HEK293 (cell line): Measurements from ENCODE around the gene DMAC2L.
"Not testable (repeated sequence)": the region's sequence is repeated elsewhere in the genome, so short reads cannot be mapped to it uniquely, and the experiment has no call there.

ENCODE experiments used
- CTCF ChIA-PET: fragments of 350-600 bp; formaldehyde crosslinking; extraction: SDS; loops from one replicate; lab custom pipeline; 2021; ENCODE audit warnings: antibody characterized with exemption; lab: Yijun Ruan, JAX
- POLR2A ChIA-PET: fragments of 300-600 bp; formaldehyde crosslinking; extraction: SDS; loops from one replicate; lab custom pipeline; 2020; ENCODE audit warnings: antibody characterized with exemption, inconsistent platforms; lab: Yijun Ruan, JAX
- H3K27ac ChIP-seq: fragments of 200-500 bp; sonication (Bioruptor generic); 2 replicates; pipeline ENCODE4 v1.5.1; 2014; ENCODE audit warnings: low read depth, low read length, control low read depth, inconsistent platforms; ENCODE audit errors: extremely low read depth
- H3K36me3 ChIP-seq, 2 experiments: fragments of 200-500 bp in 1 of 2; sonication (Bioruptor generic) in 1 of 2; 1 replicate in 1 of 2; 2 replicates in 1 of 2; pipeline ENCODE4 v1.5.1; 2014 to 2017; ENCODE audit warnings: inconsistent platforms in 2 of 2, low read length in 2 of 2; ENCODE audit not compliant: control insufficient read depth in 2 of 2, insufficient read depth in 1 of 2
- H3K4me1 ChIP-seq: fragments of 200-500 bp; sonication (Bioruptor generic); 2 replicates; pipeline ENCODE4 v1.5.1; 2014; ENCODE audit warnings: mild to moderate bottlenecking, low read length, inconsistent platforms; ENCODE audit not compliant: control insufficient read depth, insufficient read depth
- H3K4me3 ChIP-seq: 2 replicates; pipeline ENCODE4 v1.5.1; 2011; ENCODE audit warnings: low read depth, mild to moderate bottlenecking, control low read depth, low read length, moderate library complexity
- H3K9me3 ChIP-seq: fragments of 200-500 bp; sonication (Bioruptor generic); 2 replicates; pipeline ENCODE4 v1.5.1; 2014; ENCODE audit warnings: low read depth, low read length, inconsistent platforms; ENCODE audit not compliant: control insufficient read depth, insufficient read depth
- GLIS2 ChIP-seq: fragments of 450-650 bp; formaldehyde crosslinking; IDR thresholded peaks from 2 replicates; pipeline ENCODE4 v1.5.1; 2016; ENCODE audit warnings: missing biosample characterization, missing genetic modification characterization
- HOXC10 ChIP-seq: sonication (generic); formaldehyde crosslinking; IDR thresholded peaks from 2 replicates; pipeline ENCODE4 v1.8.1; 2023; ENCODE audit warnings: mild to moderate bottlenecking, missing genetic modification reagents
- KLF1 ChIP-seq: fragments of 450-650 bp; formaldehyde crosslinking; IDR thresholded peaks from 2 replicates; pipeline ENCODE4 v1.5.1; 2016; ENCODE audit warnings: missing biosample characterization, missing genetic modification characterization
- MZF1 ChIP-seq: fragments of 450-650 bp; formaldehyde crosslinking; IDR thresholded peaks from 2 replicates; pipeline ENCODE4 v1.5.1; 2017; ENCODE audit warnings: missing biosample characterization, missing genetic modification characterization, borderline replicate concordance
- SALL2 ChIP-seq: fragments of 450-650 bp; formaldehyde crosslinking; IDR thresholded peaks from 2 replicates; pipeline ENCODE4 v1.5.0; 2017; ENCODE audit warnings: missing biosample characterization, mild to moderate bottlenecking, missing genetic modification characterization, borderline replicate concordance
- TRIM28 ChIP-seq: IDR thresholded peaks from 2 replicates; pipeline ENCODE4 v1.6.1; 2011; ENCODE audit warnings: low read length, control low read depth, borderline replicate concordance
- YY2 ChIP-seq: fragments of 450-650 bp; formaldehyde crosslinking; IDR thresholded peaks from 2 replicates; pipeline ENCODE4 v1.5.1; 2016; ENCODE audit warnings: missing biosample characterization, missing genetic modification characterization
- ZBTB26 ChIP-seq: fragments of 450-650 bp; formaldehyde crosslinking; optimal IDR thresholded peaks from 2 replicates; pipeline ENCODE3; 2016; ENCODE audit warnings: missing biosample characterization, mild to moderate bottlenecking, missing genetic modification characterization
- ZBTB48 ChIP-seq: fragments of 450-650 bp; formaldehyde crosslinking; IDR thresholded peaks from 2 replicates; pipeline ENCODE4 v1.5.1; 2016; ENCODE audit warnings: missing biosample characterization, missing genetic modification characterization
- ZBTB49 ChIP-seq: fragments of 450-650 bp; formaldehyde crosslinking; IDR thresholded peaks from 2 replicates; pipeline ENCODE4 v1.5.1; 2016; ENCODE audit warnings: missing biosample characterization, missing genetic modification characterization, low read depth
- ZFP69B ChIP-seq: fragments of 450-650 bp; formaldehyde crosslinking; IDR thresholded peaks from 2 replicates; pipeline ENCODE4 v1.5.1; 2016; ENCODE audit warnings: missing biosample characterization, missing genetic modification characterization
- ZNF132 ChIP-seq: fragments of 450-650 bp; formaldehyde crosslinking; IDR thresholded peaks from 2 replicates; pipeline ENCODE4 v1.5.1; 2017; ENCODE audit warnings: missing biosample characterization, missing genetic modification characterization, borderline replicate concordance
- ZNF133 ChIP-seq: fragments of 450-650 bp; formaldehyde crosslinking; IDR thresholded peaks from 2 replicates; pipeline ENCODE4 v1.5.1; 2016; ENCODE audit warnings: missing biosample characterization, missing genetic modification characterization
- ZNF146 ChIP-seq: fragments of 450-650 bp; formaldehyde crosslinking; IDR thresholded peaks from 2 replicates; pipeline ENCODE4 v1.5.1; 2016; ENCODE audit warnings: missing biosample characterization, missing genetic modification characterization
- ZNF302 ChIP-seq: fragments of 450-650 bp; formaldehyde crosslinking; IDR thresholded peaks from 2 replicates; pipeline ENCODE4 v1.5.1; 2016; ENCODE audit warnings: missing biosample characterization, missing genetic modification characterization, low read depth
- ZNF341 ChIP-seq: fragments of 450-650 bp; formaldehyde crosslinking; IDR thresholded peaks from 2 replicates; pipeline ENCODE4; 2016; ENCODE audit warnings: low read depth, missing biosample characterization, missing genetic modification characterization
- ZNF354C ChIP-seq: fragments of 450-650 bp; formaldehyde crosslinking; IDR thresholded peaks from 2 replicates; pipeline ENCODE4 v1.5.1; 2016; ENCODE audit warnings: missing biosample characterization, missing genetic modification characterization, low read depth, borderline replicate concordance
- ZNF488 ChIP-seq: fragments of 450-650 bp; formaldehyde crosslinking; IDR thresholded peaks from 2 replicates; pipeline ENCODE4 v1.5.1; 2016; ENCODE audit warnings: missing biosample characterization, missing genetic modification characterization
- ZNF585B ChIP-seq: fragments of 450-650 bp; formaldehyde crosslinking; IDR thresholded peaks from 2 replicates; pipeline ENCODE4 v1.5.1; 2016; ENCODE audit warnings: missing biosample characterization, missing genetic modification characterization
- ZNF626 ChIP-seq: fragments of 450-650 bp; sonication (Bioruptor Pico); formaldehyde crosslinking; IDR thresholded peaks from 2 replicates; pipeline ENCODE4 v1.5.1; 2018; ENCODE audit warnings: missing biosample characterization, missing genetic modification characterization, inconsistent platforms
- ZNF664 ChIP-seq: fragments of 450-650 bp; formaldehyde crosslinking; IDR thresholded peaks from 2 replicates; pipeline ENCODE4 v1.5.1; 2016; ENCODE audit warnings: missing biosample characterization, missing genetic modification characterization
- ZNF776 ChIP-seq: fragments of 450-650 bp; formaldehyde crosslinking; IDR thresholded peaks from 2 replicates; pipeline ENCODE4 v1.5.0; 2017; ENCODE audit warnings: missing biosample characterization, missing genetic modification characterization, borderline replicate concordance

The DMAC2L gene

GRCh38 chr14:50363714-50364111 lies 51.6 kb downstream of the DMAC2L start (continued):
- TF ChIP-seq ZNF626 (tag by site-specific recombination) (no peak), ZNF341 (no peak), ZNF585B (tag by site-specific recombination) (no peak), ZNF354C (tag by site-specific recombination) (no peak)

GRCh38 chr14:50364792-50365191 lies 52.7 kb downstream of the DMAC2L start:
- POLR2A ChIA-PET, result no interaction called here
- TF ChIP-seq ZNF488 (tag by site-specific recombination) (no peak), ZNF776 (tag by site-specific recombination) (no peak), GLIS2 (tag by site-specific recombination) (no peak), ZBTB26 (tag by site-specific recombination) (no peak), YY2 (tag by site-specific recombination) (no peak), ZBTB49 (tag by site-specific recombination) (no peak), HOXC10 (CRISPR knock-in tag) (no peak), ZNF585B (tag by site-specific recombination) (no peak), ZNF132 (tag by site-specific recombination) (no peak), SALL2 (no peak), ZNF302 (tag by site-specific recombination) (no peak), TRIM28 (no peak), ZBTB48 (tag by site-specific recombination) (no peak), MZF1 (tag by site-specific recombination) (no peak), KLF1 (tag by site-specific recombination) (no peak), ZNF146 (tag by site-specific recombination) (no peak), ZFP69B (tag by site-specific recombination) (no peak), ZNF133 (no peak), ZNF664 (tag by site-specific recombination) (no peak)
- no peak overlapping the region for H3K27ac ChIP-seq

GRCh38 chr14:50365572-50365971 lies 53.4 kb downstream of the DMAC2L start:
- POLR2A ChIA-PET, H3K4me1 ChIP-seq, H3K27ac ChIP-seq, H3K36me3 ChIP-seq, H3K9me3 ChIP-seq, H3K4me3 ChIP-seq: not testable (repeated sequence)
- CTCF ChIA-PET, result interaction anchor here (1.1 kb wide), 1 partner anchor 495 kb away, joined by 3 read pairs; no protein-coding TSS in a partner anchor

More at GRCh38 chr14:50364792-50365191, 52.7 kb downstream of the DMAC2L start:
- Histone ChIP-seq H3K4me1 (no peaks in the 10 kb centered on the region), H3K36me3 (no peaks in the 10 kb centered on the region), H3K9me3 (no peaks in the 10 kb centered on the region), H3K4me3 (no peak overlapping the region)
- CTCF ChIA-PET, result interaction anchor here (0.5 kb wide), 1 partner anchor 105 kb away, joined by 3 read pairs; no protein-coding TSS in a partner anchor
